Measurements from ENCODE around the gene ERAP2. TPM values are rescaled to one million over a fixed set of nuclear protein-coding genes. Genes with fewer than 3 reads are reported as not detected.

ERAP2 gene
- total RNA-seq, 3 donors from 2014 or later = 11.0 to 13.8 (median 12.8) TPM

DNA sequence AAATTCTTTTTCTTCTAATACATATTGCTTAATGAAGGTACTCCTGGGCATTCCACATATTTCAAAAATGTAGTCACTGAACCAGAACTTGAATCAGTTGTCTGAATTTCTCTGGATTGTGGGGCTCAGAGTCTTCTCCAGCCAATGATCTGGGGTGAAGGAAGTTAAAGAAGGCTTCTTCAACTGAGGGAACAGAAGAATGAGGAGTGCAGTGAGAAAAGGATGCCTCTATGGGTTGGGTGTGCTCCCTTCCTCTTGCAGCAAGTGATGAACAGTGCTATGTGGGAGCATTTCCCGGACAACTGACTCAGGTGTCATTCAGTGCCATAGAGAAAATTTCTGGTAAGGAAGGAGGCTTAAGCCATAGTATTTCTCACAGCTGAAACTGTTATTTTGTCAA, 67.5 kb downstream of the ERAP2 start:
- no peak overlapping the region for H3K4me3 ChIP-seq
- intact Hi-C loops (cut with DNase I; ENCODE audit: low total_unique reads) = no loop called here
- H3K27me3 ChIP-seq = no peaks in the 10 kb centered on the region
- DNase-seq (ENCODE audit: low spot score in 2 of 2) = no peak
- no peak overlapping the region for H3K27ac ChIP-seq
- no peaks in the 10 kb centered on the region for H3K4me1 ChIP-seq
- no peaks in the 10 kb centered on the region for H3K36me3 ChIP-seq
- TF ChIP-seq POLR2AphosphoS5 (IDR thresholded peaks at IDR 0.05) (no peak), POLR2A (IDR thresholded peaks at IDR 0.05) (no peak)
- TF ChIP-seq, protein P1, sequence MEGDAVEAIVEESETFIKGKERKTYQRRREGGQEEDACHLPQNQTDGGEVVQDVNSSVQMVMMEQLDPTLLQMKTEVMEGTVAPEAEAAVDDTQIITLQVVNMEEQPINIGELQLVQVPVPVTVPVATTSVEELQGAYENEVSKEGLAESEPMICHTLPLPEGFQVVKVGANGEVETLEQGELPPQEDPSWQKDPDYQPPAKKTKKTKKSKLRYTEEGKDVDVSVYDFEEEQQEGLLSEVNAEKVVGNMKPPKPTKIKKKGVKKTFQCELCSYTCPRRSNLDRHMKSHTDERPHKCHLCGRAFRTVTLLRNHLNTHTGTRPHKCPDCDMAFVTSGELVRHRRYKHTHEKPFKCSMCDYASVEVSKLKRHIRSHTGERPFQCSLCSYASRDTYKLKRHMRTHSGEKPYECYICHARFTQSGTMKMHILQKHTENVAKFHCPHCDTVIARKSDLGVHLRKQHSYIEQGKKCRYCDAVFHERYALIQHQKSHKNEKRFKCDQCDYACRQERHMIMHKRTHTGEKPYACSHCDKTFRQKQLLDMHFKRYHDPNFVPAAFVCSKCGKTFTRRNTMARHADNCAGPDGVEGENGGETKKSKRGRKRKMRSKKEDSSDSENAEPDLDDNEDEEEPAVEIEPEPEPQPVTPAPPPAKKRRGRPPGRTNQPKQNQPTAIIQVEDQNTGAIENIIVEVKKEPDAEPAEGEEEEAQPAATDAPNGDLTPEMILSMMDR (IDR thresholded peaks at IDR 0.05) = no peak
- H3K9me3 ChIP-seq = no peaks in the 10 kb centered on the region

DNA sequence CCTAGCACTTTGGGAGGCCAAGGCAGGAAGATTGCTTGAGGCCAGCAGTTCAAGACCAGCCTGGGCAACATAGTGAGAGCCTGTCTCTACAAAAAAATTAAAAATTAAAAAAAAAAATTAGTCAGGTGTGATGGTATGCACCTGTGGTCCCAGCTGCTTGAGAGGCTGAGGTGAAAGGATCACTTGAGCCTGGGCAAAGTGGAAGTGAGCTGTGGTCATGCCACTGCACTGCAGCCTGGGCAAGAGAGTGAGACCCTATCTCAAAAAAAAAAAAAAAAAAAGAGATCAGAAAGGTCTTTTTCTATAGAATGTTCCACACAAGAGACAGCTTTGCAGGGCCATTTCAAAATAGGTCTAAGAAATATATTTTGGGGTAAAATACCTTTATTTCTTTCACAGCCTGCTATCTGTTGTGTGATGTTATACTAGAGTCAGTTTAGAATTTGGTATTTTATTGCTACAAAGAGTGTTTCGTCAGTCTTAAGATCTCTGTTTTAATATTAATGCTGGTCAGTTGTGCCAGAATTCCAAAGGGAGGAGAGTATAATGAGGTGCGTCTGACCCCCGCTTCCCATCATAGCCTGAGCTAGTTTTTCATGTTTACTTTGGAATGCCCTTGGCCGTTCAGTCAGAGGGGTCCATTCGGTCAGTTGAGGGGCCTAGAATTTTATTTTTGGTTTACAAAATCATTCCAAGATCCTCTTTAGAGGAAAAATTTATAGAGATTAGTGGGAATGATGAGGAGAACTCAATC, 69.0 kb downstream of the ERAP2 start:
- Histone ChIP-seq H3K9me3 (no peaks in the 10 kb centered on the region), H3K36me3 (no peaks in the 10 kb centered on the region), H3K27ac (no peak overlapping the region), H3K27me3 (no peaks in the 10 kb centered on the region), H3K4me1 (no peaks in the 10 kb centered on the region), H3K4me3 (no peak overlapping the region)
- no peak for DNase-seq (ENCODE audit: low spot score in 2 of 2)
- intact Hi-C loops (cut with DNase I; ENCODE audit: low total_unique reads) = no loop called here
- TF ChIP-seq POLR2A (IDR thresholded peaks at IDR 0.05) = no peak
- no peak for TF ChIP-seq POLR2AphosphoS5 (IDR thresholded peaks at IDR 0.05)
- TF ChIP-seq, protein P1 (IDR thresholded peaks at IDR 0.05) = no peak

DNA sequence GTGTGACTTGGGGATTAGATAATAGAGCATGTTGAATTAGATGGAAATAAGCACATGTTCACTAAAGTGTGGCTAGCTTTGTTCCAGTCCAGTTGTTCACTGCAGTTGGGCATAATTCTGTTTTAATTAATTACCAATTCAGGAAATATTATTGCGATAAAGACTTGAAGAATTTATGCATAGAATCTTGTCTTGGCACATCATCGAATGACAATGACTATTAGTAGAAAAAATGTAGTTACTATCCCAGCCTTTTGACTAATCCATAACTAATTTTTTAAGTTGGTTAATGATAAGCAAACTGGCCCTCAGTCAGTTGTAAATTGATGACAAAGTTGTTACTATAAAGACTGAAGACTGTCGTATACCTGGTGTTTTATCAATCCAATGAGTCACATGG, 70.1 kb downstream of the ERAP2 start:
- DNase-seq (ENCODE audit: low spot score in 2 of 2) = no peak
- TF ChIP-seq, protein P1 (IDR thresholded peaks at IDR 0.05) = no peak
- TF ChIP-seq POLR2AphosphoS5 (IDR thresholded peaks at IDR 0.05) = no peak
- intact Hi-C loops (cut with DNase I; ENCODE audit: low total_unique reads) = no loop called here

DNA sequence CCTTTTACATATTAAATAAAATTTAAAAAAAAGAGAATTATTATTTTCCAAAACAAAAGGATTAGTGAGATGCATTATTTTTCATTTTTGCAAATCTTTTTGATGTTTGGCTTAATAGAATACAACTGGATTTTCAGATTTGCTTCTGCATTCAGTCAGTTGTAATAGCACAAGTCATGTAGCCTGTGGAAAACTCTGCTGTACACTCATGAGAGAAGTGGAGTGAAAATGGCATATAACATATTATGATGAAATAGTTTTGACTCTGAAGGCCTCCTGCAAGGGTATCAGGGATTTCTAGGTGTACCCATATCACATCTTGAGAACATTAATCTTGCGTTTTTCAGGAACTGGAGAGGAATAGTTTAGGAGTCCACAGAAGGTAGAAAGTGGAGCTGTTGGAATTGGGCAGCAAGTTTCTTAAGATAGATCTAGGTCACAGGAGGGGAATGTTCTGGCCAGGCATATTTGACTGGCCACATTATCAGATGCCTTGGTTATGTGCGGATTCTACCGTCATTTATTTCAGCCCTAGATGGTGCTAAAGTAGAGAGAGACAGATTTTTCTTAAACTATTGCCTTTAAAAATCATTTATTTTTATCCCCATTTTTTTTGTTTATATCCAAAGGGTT, 75.9 kb downstream of the ERAP2 start:
- H3K4me3 ChIP-seq = no peak overlapping the region
- intact Hi-C loops (cut with DNase I; ENCODE audit: low total_unique reads) = no loop called here
- peak overlapping the region in 1 of 2 donors; percentile 82 for H3K27ac ChIP-seq
- no peaks in the 10 kb centered on the region for H3K27me3 ChIP-seq
- H3K36me3 ChIP-seq = no peaks in the 10 kb centered on the region
- TF ChIP-seq POLR2A (IDR thresholded peaks at IDR 0.05) (no peak), POLR2AphosphoS5 (IDR thresholded peaks at IDR 0.05) (no peak)
- TF ChIP-seq, protein P1 (IDR thresholded peaks at IDR 0.05) = no peak
- H3K4me1 ChIP-seq = peaks cover 0 to 3% of the 10 kb centered on the region in 2 donors
- no peak for DNase-seq (ENCODE audit: low spot score in 2 of 2)
- no peaks in the 10 kb centered on the region for H3K9me3 ChIP-seq

More for the DNA sequence above, 70.1 kb downstream of the ERAP2 start:
- no peak overlapping the region for H3K4me3 ChIP-seq
- H3K27me3 ChIP-seq = no peaks in the 10 kb centered on the region
- H3K4me1 ChIP-seq = no peaks in the 10 kb centered on the region
- H3K27ac ChIP-seq = no peak overlapping the region
- H3K36me3 ChIP-seq = no peaks in the 10 kb centered on the region
- H3K9me3 ChIP-seq = no peaks in the 10 kb centered on the region
